Neural cell (in vitro differentiated cells): Measurements from ENCODE around the gene LGALS3BP. TPM values are rescaled to one million over a fixed set of nuclear protein-coding genes. Genes with fewer than 3 reads are reported as not detected.

Source experiments
- H2AFZ ChIP-seq: fragments of 200-600, 300-800 bp; sonication (generic), shearing (Covaris generic); 2 replicates; pipeline ENCODE4 v1.6.0; 2014; ENCODE audit warnings: low read depth, mild to moderate bottlenecking, antibody characterized with exemption, low read length, moderate library complexity
- H3F3A ChIP-seq: fragments of 200-600 bp; shearing (Covaris generic); 2 replicates; pipeline ENCODE4 v1.6.1; 2016; ENCODE audit warnings: mild to moderate bottlenecking, moderate library complexity, mixed read lengths, antibody characterized with exemption, low read length; ENCODE audit not compliant: insufficient read depth, poor library complexity, severe bottlenecking
- H3K27ac ChIP-seq: fragments of 200-600, 300-800 bp; sonication (generic), shearing (Covaris generic); 2 replicates; pipeline ENCODE4 v1.5.1; 2014; ENCODE audit warnings: mild to moderate bottlenecking, low read length, moderate library complexity
- H3K27me3 ChIP-seq: fragments of 300-800, 200-600 bp; sonication (generic), shearing (Covaris generic); 2 replicates; pipeline ENCODE4 v1.6.0; 2014; ENCODE audit warnings: mild to moderate bottlenecking, low read depth, low read length, moderate library complexity; ENCODE audit not compliant: insufficient read depth
- H3K36me3 ChIP-seq: fragments of 300-800, 200-600 bp; sonication (generic), shearing (Covaris generic); 2 replicates; pipeline ENCODE4 v1.5.1; 2014; ENCODE audit warnings: mild to moderate bottlenecking, antibody characterized with exemption, low read length, moderate library complexity; ENCODE audit not compliant: insufficient read depth
- H3K4me2 ChIP-seq: fragments of 300-800, 200-600 bp; sonication (generic), shearing (Covaris generic); 2 replicates; pipeline ENCODE4 v1.6.0; 2014; ENCODE audit warnings: mild to moderate bottlenecking, low read length
- H3K4me3 ChIP-seq: fragments of 300-800, 200-600 bp; sonication (generic), shearing (Covaris generic); 2 replicates; pipeline ENCODE4 v1.5.1; 2014; ENCODE audit warnings: mild to moderate bottlenecking, low read length, moderate library complexity
- H3K79me2 ChIP-seq: fragments of 200-600 bp; shearing (Covaris generic); replicated peaks from 2 replicates; pipeline ENCODE4 v1.6.0; 2014; ENCODE audit warnings: mild to moderate bottlenecking, low read length, moderate library complexity; ENCODE audit not compliant: insufficient read depth
- H3K9ac ChIP-seq: fragments of 300-800, 200-600 bp; sonication (generic), shearing (Covaris generic); 2 replicates; pipeline ENCODE4 v1.6.1; 2016; ENCODE audit warnings: mild to moderate bottlenecking, low read length, mixed read lengths
- H3K9me2 ChIP-seq: fragments of 200-600 bp; shearing (Covaris generic); 2 replicates; pipeline ENCODE4 v1.6.1; 2016; ENCODE audit warnings: mild to moderate bottlenecking, low read length, mixed read lengths; ENCODE audit not compliant: insufficient read depth
- H3K9me3 ChIP-seq: fragments of 200-600, 300-800 bp; sonication (generic), shearing (Covaris generic); 2 replicates; pipeline ENCODE4 v1.6.1; 2016; ENCODE audit warnings: mild to moderate bottlenecking, mixed run types, low read length, moderate library complexity, mixed read lengths
- H4K20me1 ChIP-seq: fragments of 200-600 bp; shearing (Covaris generic); 2 replicates; pipeline ENCODE4 v1.6.1; 2016; ENCODE audit warnings: mild to moderate bottlenecking, mixed run types; ENCODE audit not compliant: insufficient read depth
- CTCF ChIP-seq: fragments of 450-650 bp; IDR thresholded peaks from 2 replicates; pipeline ENCODE4 v1.5.1; 2014; ENCODE audit warnings: antibody characterized with exemption, mild to moderate bottlenecking, moderate library complexity; ENCODE audit not compliant: poor library complexity, severe bottlenecking
- EP300 ChIP-seq: fragments of 450-650 bp; conservative IDR thresholded peaks from 2 replicates; pipeline ENCODE4 v1.6.1; 2014; ENCODE audit warnings: antibody characterized with exemption, mild to moderate bottlenecking, moderate library complexity; ENCODE audit not compliant: poor library complexity, severe bottlenecking
- EZH2 ChIP-seq: fragments of 200-600, 300-800 bp; shearing (Covaris generic), sonication (generic); IDR thresholded peaks from 2 replicates; pipeline ENCODE4 v1.6.1; 2014; ENCODE audit warnings: antibody characterized with exemption, low read length, borderline replicate concordance, mild to moderate bottlenecking; ENCODE audit not compliant: insufficient read depth, poor library complexity, severe bottlenecking
- MXI1 ChIP-seq: fragments of 450-650 bp; conservative IDR thresholded peaks from 2 replicates; pipeline ENCODE4 v1.6.1; 2014; ENCODE audit warnings: antibody characterized with exemption, mild to moderate bottlenecking; ENCODE audit not compliant: poor library complexity, severe bottlenecking
- POLR2AphosphoS5 ChIP-seq: IDR thresholded peaks from 2 replicates; pipeline ENCODE4 v1.6.1; 2012
- RAD21 ChIP-seq: fragments of 450-650 bp; conservative IDR thresholded peaks from 2 replicates; pipeline ENCODE4 v1.6.1; 2014; ENCODE audit warnings: antibody characterized with exemption, mild to moderate bottlenecking, moderate library complexity
- REST ChIP-seq: IDR thresholded peaks from 2 replicates; pipeline ENCODE4 v1.6.1; 2012; ENCODE audit warnings: borderline replicate concordance
- SMC3 ChIP-seq: fragments of 450-650 bp; conservative IDR thresholded peaks from 2 replicates; pipeline ENCODE4 v1.6.1; 2014; ENCODE audit warnings: antibody characterized with exemption, mild to moderate bottlenecking, moderate library complexity; ENCODE audit not compliant: poor library complexity
- TAF1 ChIP-seq: IDR thresholded peaks from 2 replicates; pipeline ENCODE4 v1.6.1; 2012; ENCODE audit warnings: low read depth
- polyA plus RNA-seq: library from polyadenylated mRNA; depleted of rRNA; stranded (reverse); fragments of >200 nt; gene quantifications from 2 replicates; pipeline ENCODE4 v1.2.3, GENCODE V29; 2014

Gene LGALS3BP
- polyA plus RNA-seq, 1 donor from 2014 or later = 5.4 TPM

DNA sequence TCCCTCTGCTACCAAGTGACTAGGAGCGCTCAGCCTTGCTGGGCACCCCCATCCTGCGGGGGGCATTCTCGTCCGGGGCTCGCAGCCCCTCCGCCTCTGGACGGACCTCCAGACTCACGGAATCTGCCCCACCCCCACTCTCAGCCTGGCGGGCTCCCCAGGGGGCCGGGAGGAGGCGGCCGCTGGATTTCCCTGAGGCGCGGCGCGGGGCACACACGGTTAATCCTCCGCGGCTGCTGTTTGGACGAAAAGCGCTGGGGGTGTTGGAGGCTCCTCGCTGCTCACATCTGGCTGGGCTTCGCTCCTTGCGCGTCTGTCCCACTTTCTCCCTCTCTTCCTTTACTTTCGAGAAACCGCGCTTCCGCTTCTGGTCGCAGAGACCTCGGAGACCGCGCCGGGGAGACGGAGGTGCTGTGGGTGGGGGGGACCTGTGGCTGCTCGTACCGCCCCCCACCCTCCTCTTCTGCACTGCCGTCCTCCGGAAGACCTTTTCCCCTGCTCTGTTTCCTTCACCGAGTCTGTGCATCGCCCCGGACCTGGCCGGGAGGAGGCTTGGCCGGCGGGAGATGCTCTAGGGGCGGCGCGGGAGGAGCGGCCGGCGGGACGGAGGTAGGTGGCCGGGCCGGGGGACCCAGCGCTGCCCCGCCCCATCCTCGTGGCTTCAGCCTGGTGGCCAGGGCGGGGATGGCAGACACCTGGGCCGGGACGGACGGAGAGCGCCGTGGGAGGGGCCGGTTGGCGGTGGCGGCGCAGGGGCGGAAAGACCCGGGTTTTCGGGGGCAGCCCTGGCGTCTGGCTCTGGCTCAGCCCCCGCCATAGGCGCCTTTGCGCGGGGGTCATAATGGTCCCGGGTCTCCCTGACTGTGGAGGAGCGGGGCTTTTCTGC, 44.4 kb upstream of the LGALS3BP start, which contains the start of gene C1QTNF1:
TSS of gene C1QTNF1 (plus strand) at position 284 of the 886 bp plus-strand sequence. CDS start 19,800 bp downstream, outside the sequence.
- H2AFZ ChIP-seq = no peak within 1 kb of the TSS
- H3K4me2 ChIP-seq = peak within 1 kb of the TSS; percentile 84
- peak within 1 kb of the TSS; percentile 82 for H3K4me3 ChIP-seq
- no peaks in the 10 kb centered on the region for H3F3A ChIP-seq
- peak; percentile 19 for TF ChIP-seq RAD21
- no peak for TF ChIP-seq POLR2AphosphoS5
- no peak for TF ChIP-seq REST
- peak; percentile 57 for TF ChIP-seq CTCF
- peak; percentile 15 for TF ChIP-seq MXI1
- peaks cover 24% of the 10 kb centered on the region for H3K27me3 ChIP-seq
- no peaks in the 10 kb centered on the region for H3K9me2 ChIP-seq
- H3K9me3 ChIP-seq = no peaks in the 10 kb centered on the region
- H3K79me2 ChIP-seq = no peaks in the 10 kb centered on the region
- H4K20me1 ChIP-seq = no peaks in the 10 kb centered on the region
- peak within 1 kb of the TSS; percentile 53 for H3K9ac ChIP-seq
- no peaks in the 10 kb centered on the region for H3K36me3 ChIP-seq
- H3K27ac ChIP-seq = no peak within 1 kb of the TSS

- peaks cover 24% of the 10 kb centered on the region for H3K27me3 ChIP-seq
- H3F3A ChIP-seq = no peaks in the 10 kb centered on the region
- no peak overlapping the region for H3K4me2 ChIP-seq
- H3K9ac ChIP-seq = no peak overlapping the region
- peak overlapping the region; percentile 82 for H3K4me3 ChIP-seq
- H3K36me3 ChIP-seq = no peaks in the 10 kb centered on the region
- H3K79me2 ChIP-seq = no peaks in the 10 kb centered on the region
- H3K27ac ChIP-seq = no peak overlapping the region
- TF ChIP-seq POLR2AphosphoS5 = no peak
- TF ChIP-seq SMC3 = no peak
- TF ChIP-seq RAD21 = no peak
- no peak for TF ChIP-seq MXI1
- TF ChIP-seq TAF1 = no peak
- no peak for TF ChIP-seq CTCF
- TF ChIP-seq EZH2 = no peak
- TF ChIP-seq EP300 = no peak
- no peak for TF ChIP-seq REST
- no peak overlapping the region for H2AFZ ChIP-seq
- no peaks in the 10 kb centered on the region for H3K9me2 ChIP-seq
- H3K9me3 ChIP-seq = no peaks in the 10 kb centered on the region
- H4K20me1 ChIP-seq = no peaks in the 10 kb centered on the region
Observed at GRCh38 chr17:79023180-79023705, 43.5 kb upstream of the LGALS3BP start.
